ENCODE results near the gene APBB2. TPM values are rescaled to one million over a fixed set of nuclear protein-coding genes. Genes with fewer than 3 reads are reported as not detected.

The APBB2 gene
- total RNA-seq, 1 experiment from 2014 or later: 17.7 TPM

- Mint-ChIP-seq H3K4me1 (ENCODE audit: low read depth, unreplicated experiment) (no peaks in the 10 kb centered on the region), H3K36me3 (ENCODE audit: insufficient read depth, unreplicated experiment) (no peaks in the 10 kb centered on the region), H3K27me3 (ENCODE audit: unreplicated experiment) (no peaks in the 10 kb centered on the region), H3K27ac (ENCODE audit: unreplicated experiment) (no peak overlapping the region), H3K4me3 (ENCODE audit: low read depth, unreplicated experiment) (no peak overlapping the region), H3K9me3 (ENCODE audit: low read depth, unreplicated experiment) (no peaks in the 10 kb centered on the region)
- TF ChIP-seq CTCF (IDR thresholded peaks at IDR 0.05; ENCODE audit: unreplicated experiment): no peak
- no TSS peak for BruUV-seq (replicated peaks)
- intact Hi-C loops (cut with micrococcal nuclease; ENCODE audit: unreplicated experiment): no loop called here
- CTCF ChIA-PET: no interaction called here
- DNase-seq: no peak
Observed at GRCh38 chr4:41069257-41069656, 145.1 kb downstream of the APBB2 start.

- H3K27ac Mint-ChIP-seq (ENCODE audit: unreplicated experiment): no peak overlapping the region
- H3K4me1 Mint-ChIP-seq (ENCODE audit: low read depth, unreplicated experiment): no peaks in the 10 kb centered on the region
- DNase-seq: no peak
- CTCF ChIA-PET: no interaction called here
- H3K9me3 Mint-ChIP-seq (ENCODE audit: low read depth, unreplicated experiment): no peaks in the 10 kb centered on the region
- no peak overlapping the region for H3K4me3 Mint-ChIP-seq (ENCODE audit: low read depth, unreplicated experiment)
- H3K36me3 Mint-ChIP-seq (ENCODE audit: insufficient read depth, unreplicated experiment): no peaks in the 10 kb centered on the region
- TF ChIP-seq CTCF (IDR thresholded peaks at IDR 0.05; ENCODE audit: unreplicated experiment): no peak
- BruUV-seq (replicated peaks): no TSS peak
- intact Hi-C loops (cut with micrococcal nuclease; ENCODE audit: unreplicated experiment): no loop called here
- no peaks in the 10 kb centered on the region for H3K27me3 Mint-ChIP-seq (ENCODE audit: unreplicated experiment)
Observed at GRCh38 chr4:41067369-41067768, 147.0 kb downstream of the APBB2 start.

GRCh38 chr4:41066049-41066448, 148.3 kb downstream of the APBB2 start:
- intact Hi-C loops (cut with micrococcal nuclease; ENCODE audit: unreplicated experiment): no loop called here
- H3K36me3 Mint-ChIP-seq (ENCODE audit: insufficient read depth, unreplicated experiment): no peaks in the 10 kb centered on the region
- BruUV-seq (replicated peaks): no TSS peak

GRCh38 chr4:41065434-41066006, 148.8 kb downstream of the APBB2 start:
- BruUV-seq (replicated peaks): no TSS peak
- CTCF ChIA-PET: interaction anchor here (0.6 kb wide), 1 partner anchor 117 kb away, joined by 4 read pairs; no protein-coding TSS in a partner anchor
- no peak overlapping the region for H3K4me3 Mint-ChIP-seq (ENCODE audit: low read depth, unreplicated experiment)
- DNase-seq: no peak
- no peak for TF ChIP-seq CTCF (IDR thresholded peaks at IDR 0.05; ENCODE audit: unreplicated experiment)
- intact Hi-C loops (cut with micrococcal nuclease; ENCODE audit: unreplicated experiment): no loop called here
- no peaks in the 10 kb centered on the region for H3K4me1 Mint-ChIP-seq (ENCODE audit: low read depth, unreplicated experiment)
- no peaks in the 10 kb centered on the region for H3K36me3 Mint-ChIP-seq (ENCODE audit: insufficient read depth, unreplicated experiment)
- H3K9me3 Mint-ChIP-seq (ENCODE audit: low read depth, unreplicated experiment): no peaks in the 10 kb centered on the region
- no peak overlapping the region for H3K27ac Mint-ChIP-seq (ENCODE audit: unreplicated experiment)
- H3K27me3 Mint-ChIP-seq (ENCODE audit: unreplicated experiment): no peaks in the 10 kb centered on the region

More at GRCh38 chr4:41066049-41066448, 148.3 kb downstream of the APBB2 start:
- Mint-ChIP-seq H3K27ac (ENCODE audit: unreplicated experiment) (no peak overlapping the region), H3K9me3 (ENCODE audit: low read depth, unreplicated experiment) (no peaks in the 10 kb centered on the region), H3K4me3 (ENCODE audit: low read depth, unreplicated experiment) (no peak overlapping the region), H3K27me3 (ENCODE audit: unreplicated experiment) (no peaks in the 10 kb centered on the region), H3K4me1 (ENCODE audit: low read depth, unreplicated experiment) (no peaks in the 10 kb centered on the region)
- no peak for TF ChIP-seq CTCF (IDR thresholded peaks at IDR 0.05; ENCODE audit: unreplicated experiment)
- DNase-seq: no peak
- CTCF ChIA-PET: interaction anchor here (0.6 kb wide), 1 partner anchor 169 kb away, joined by 5 read pairs; no protein-coding TSS in a partner anchor
